Thyroid gland (tissue), 4 donors: ENCODE measurements around the gene CROCC2. TPM values are rescaled to one million over a fixed set of nuclear protein-coding genes. Genes with fewer than 3 reads are reported as not detected.

ENCODE experiments used
- DNase-seq, 2 donors: peaks; one replicate each; pipeline ENCODE4 v3.0.0-alpha.2; 2019
- H3K27ac ChIP-seq, 3 donors: fragments of 200-600 bp; sonication (generic); 1 replicate in 2 of 3; 2 replicates in 1 of 3; pipeline ENCODE4 v1.5.1; 2016 to 2019; ENCODE audit warnings: mild to moderate bottlenecking in 1 of 3, moderate library complexity in 1 of 3
- H3K27me3 ChIP-seq: fragments of 200-600 bp; sonication (generic); one replicate; pipeline ENCODE4 v1.5.1; 2019
- H3K36me3 ChIP-seq, 2 donors: fragments of 200-600 bp; sonication (generic); one replicate each; pipeline ENCODE4 v1.5.1; 2016 to 2019
- H3K4me1 ChIP-seq, 2 donors: fragments of 200-600 bp; sonication (generic); one replicate each; pipeline ENCODE4 v1.5.1; 2017 to 2019
- H3K4me3 ChIP-seq, 3 donors: fragments of 200-600 bp; sonication (generic); replicated peaks in 1 of 3; 1 replicate in 2 of 3; 2 replicates in 1 of 3; pipeline ENCODE4 v1.5.1; 2016; ENCODE audit warnings: mild to moderate bottlenecking in 1 of 3
- H3K9me3 ChIP-seq: fragments of 200-600 bp; sonication (generic); one replicate; pipeline ENCODE4 v1.5.1; 2017
- POLR2A ChIP-seq, 2 donors: fragments of 450-650 bp; IDR thresholded peaks; one replicate each; pipeline ENCODE4 v1.6.1; 2017; ENCODE audit warnings: antibody characterized with exemption in 2 of 2, mild to moderate bottlenecking in 2 of 2, moderate library complexity in 1 of 2
- WGBS, 2 donors: methylation state at CpG; one replicate each; pipeline ENCODE4 v1.1.5; 2017; 5-methylcytosine and 5-hydroxymethylcytosine counted together
- intact Hi-C: fragments of 100-400 bp; cut with DNase I; formaldehyde crosslinking; loops from one replicate; pipeline ENCODE4 v1.15.1; 2023
- total RNA-seq, 4 donors: library from RNA; depleted of rRNA; stranded (reverse); fragments of >200 nt; gene quantifications; one replicate each; pipeline ENCODE4 v1.2.3, GENCODE V29; 2016
- TF ChIP-seq, protein P1 (sequence below), 6 experiments: fragments of 200-600 bp in 3 of 6; fragments of 450-650 bp in 3 of 6; sonication (generic) in 3 of 6; IDR thresholded peaks; one replicate each; pipeline ENCODE4 v1.5.1; 2016 to 2019; ENCODE audit warnings: antibody characterized with exemption in 6 of 6, mild to moderate bottlenecking in 2 of 6, inconsistent platforms in 1 of 6, moderate library complexity in 1 of 6

CROCC2 gene
- total RNA-seq, 4 donors from 2014 or later, result not detected

DNA sequence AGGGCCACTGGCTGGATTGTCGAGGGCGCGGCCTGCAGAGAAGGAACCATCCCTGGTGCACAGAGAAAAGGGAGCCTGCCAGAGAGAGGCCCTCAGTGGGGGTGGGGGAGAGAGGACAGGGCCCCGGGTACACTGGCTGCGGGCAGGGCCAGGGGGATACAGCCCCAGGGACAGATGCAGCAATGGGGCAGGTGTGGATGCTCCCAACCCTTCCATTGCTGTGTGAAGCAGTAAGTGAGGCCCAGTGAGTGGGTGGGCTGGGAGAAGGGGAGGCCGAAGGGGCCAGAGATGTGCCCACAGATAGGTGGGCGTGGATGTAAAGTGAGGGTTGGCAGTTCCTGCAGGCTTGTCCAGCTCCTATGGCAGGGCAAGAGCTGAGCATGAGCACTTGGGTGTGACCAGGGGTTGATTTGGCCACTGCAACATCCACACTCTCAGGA is 30.1 kb upstream of the CROCC2 start:
- no peaks in the 10 kb centered on the region for H3K36me3 ChIP-seq
- TF ChIP-seq, protein P1, sequence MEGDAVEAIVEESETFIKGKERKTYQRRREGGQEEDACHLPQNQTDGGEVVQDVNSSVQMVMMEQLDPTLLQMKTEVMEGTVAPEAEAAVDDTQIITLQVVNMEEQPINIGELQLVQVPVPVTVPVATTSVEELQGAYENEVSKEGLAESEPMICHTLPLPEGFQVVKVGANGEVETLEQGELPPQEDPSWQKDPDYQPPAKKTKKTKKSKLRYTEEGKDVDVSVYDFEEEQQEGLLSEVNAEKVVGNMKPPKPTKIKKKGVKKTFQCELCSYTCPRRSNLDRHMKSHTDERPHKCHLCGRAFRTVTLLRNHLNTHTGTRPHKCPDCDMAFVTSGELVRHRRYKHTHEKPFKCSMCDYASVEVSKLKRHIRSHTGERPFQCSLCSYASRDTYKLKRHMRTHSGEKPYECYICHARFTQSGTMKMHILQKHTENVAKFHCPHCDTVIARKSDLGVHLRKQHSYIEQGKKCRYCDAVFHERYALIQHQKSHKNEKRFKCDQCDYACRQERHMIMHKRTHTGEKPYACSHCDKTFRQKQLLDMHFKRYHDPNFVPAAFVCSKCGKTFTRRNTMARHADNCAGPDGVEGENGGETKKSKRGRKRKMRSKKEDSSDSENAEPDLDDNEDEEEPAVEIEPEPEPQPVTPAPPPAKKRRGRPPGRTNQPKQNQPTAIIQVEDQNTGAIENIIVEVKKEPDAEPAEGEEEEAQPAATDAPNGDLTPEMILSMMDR (IDR thresholded peaks at IDR 0.05), result no peak
- no peak for TF ChIP-seq POLR2A (IDR thresholded peaks at IDR 0.05)
- WGBS, 2 donors, result 75 to 81% methylated on average over 2 to 7 of the region's 7 CpGs
- no peak overlapping the region for H3K4me3 ChIP-seq
- no peaks in the 10 kb centered on the region for H3K9me3 ChIP-seq
- H3K4me1 ChIP-seq, result no peaks in the 10 kb centered on the region
- no peak overlapping the region for H3K27ac ChIP-seq
- intact Hi-C loops, result no loop called here
- no peaks in the 10 kb centered on the region for H3K27me3 ChIP-seq
- DNase-seq, result no peak

DNA sequence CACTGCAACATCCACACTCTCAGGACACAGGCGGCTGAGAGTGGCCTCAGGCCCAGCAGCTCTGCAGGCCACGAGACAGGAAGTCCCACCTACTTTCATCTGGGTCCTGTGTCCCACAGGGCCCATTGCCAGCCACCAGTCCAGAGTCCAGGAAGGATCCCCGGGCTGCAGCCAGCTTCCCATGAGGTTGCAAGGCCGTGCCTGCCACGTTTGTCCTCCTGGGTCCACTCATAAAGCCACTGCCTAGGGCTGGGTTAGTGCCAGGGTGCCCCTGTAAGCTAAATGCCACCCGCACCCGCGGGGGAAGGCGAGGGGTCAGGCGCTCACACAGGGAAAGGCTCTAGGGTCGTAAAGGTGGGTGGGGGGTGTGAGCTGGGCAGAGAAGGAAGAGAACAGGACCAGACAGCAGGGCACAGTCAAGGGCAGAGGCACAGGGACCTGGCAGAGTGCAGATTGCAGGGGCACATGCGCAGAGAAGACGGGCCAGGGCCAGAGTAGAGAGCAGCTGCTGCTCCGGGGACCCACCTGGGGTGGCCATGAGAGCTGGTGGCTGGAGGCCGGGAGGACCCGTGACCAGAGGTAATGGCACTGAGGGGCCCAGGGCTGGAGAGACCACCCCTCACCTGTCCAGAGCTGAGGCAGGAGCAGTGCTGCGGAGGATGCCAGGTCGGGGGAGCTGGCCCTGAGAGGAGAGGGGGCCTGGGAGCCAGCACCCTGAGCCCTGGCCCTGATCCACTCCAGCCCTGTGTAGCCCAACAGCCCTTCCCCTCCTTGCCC is 29.5 kb upstream of the CROCC2 start:
- Histone ChIP-seq H3K9me3 (no peaks in the 10 kb centered on the region), H3K4me3 (no peak overlapping the region), H3K27ac (no peak overlapping the region), H3K27me3 (no peaks in the 10 kb centered on the region), H3K4me1 (no peaks in the 10 kb centered on the region), H3K36me3 (no peaks in the 10 kb centered on the region)
- TF ChIP-seq, protein P1 (IDR thresholded peaks at IDR 0.05), result no peak
- TF ChIP-seq POLR2A (IDR thresholded peaks at IDR 0.05), result no peak
- no peak for DNase-seq
- WGBS, 2 donors, result 82 to 85% methylated on average over 14 of the region's 18 CpGs
- intact Hi-C loops, result no loop called here

DNA sequence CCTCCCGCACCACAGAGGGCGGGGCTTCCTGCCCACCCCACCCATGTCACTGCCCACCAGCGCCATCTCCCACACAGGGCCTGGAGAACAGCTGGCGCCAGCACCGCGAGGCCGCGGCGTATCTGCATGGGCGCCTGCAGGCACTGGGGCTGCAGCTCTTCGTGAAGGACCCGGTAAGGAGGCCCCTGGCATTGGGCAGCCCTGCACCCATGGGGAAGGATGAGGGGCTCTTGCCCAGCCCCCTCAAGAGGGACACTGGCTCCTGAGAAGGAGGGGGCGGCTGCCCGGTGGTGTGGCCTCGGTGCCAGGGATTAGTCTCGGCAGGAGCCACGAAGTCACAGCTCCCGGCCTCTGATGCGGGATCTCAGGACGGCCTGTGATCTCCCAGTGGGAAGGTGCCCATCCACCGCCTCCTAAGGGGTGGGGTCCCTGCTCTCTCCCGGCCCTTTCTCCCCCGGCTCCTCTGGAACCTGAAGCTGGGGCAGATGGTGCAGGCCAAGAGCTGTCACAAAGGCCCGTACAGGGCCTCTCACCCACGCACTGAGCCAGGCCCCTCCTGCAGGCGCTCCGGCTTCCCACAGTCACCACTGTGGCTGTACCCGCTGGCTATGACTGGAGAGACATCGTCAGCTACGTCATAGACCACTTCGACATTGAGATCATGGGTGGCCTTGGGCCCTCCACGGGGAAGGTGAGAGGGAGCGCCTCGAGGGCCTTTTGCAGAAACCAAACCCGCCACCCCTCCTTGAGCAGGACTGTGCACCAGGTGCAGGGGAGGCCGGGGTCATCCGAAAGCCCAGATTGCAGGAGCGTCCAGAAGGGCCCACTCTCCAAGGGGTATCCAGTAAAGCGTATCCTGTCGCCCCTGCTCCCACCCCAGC is 28.4 kb upstream of the CROCC2 start:
- Histone ChIP-seq H3K4me1 (no peaks in the 10 kb centered on the region), H3K4me3 (no peak overlapping the region), H3K36me3 (no peaks in the 10 kb centered on the region), H3K9me3 (no peaks in the 10 kb centered on the region), H3K27ac (no peak overlapping the region), H3K27me3 (no peaks in the 10 kb centered on the region)
- intact Hi-C loops, result no loop called here
- TF ChIP-seq, protein P1 (IDR thresholded peaks at IDR 0.05), result no peak
- TF ChIP-seq POLR2A (IDR thresholded peaks at IDR 0.05), result no peak
- 85 to 89% methylated on average over 11 to 35 of the region's 40 CpGs for WGBS, 2 donors
- no peak for DNase-seq

DNA sequence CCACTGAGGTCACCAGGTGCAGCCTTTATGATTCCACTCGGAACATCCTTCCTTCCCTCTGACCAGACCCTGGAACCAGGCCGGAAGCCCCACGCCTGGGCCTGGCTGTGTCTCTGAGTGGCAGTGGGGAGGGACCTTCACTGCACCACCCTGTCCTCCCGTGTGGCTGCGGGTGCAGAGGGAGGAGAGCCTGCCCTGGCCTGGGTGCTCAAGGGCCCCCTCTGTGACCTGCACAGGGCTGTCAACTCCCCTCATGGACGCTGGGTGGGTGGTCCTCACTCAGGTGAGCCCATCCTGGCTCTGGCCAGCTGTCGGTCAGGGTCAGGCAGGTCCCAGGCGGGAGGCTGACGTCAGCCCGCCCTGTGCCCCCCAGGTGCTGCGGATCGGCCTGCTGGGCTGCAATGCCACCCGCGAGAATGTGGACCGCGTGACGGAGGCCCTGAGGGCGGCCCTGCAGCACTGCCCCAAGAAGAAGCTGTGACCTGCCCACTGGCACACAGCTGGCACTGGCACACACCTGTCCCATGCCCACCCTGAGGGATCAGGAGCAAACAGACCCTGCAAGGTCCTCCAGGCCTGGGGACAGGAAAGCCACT is 27.7 kb upstream of the CROCC2 start:
- Histone ChIP-seq H3K9me3 (no peaks in the 10 kb centered on the region), H3K27ac (no peak overlapping the region), H3K4me3 (no peak overlapping the region), H3K4me1 (no peaks in the 10 kb centered on the region), H3K27me3 (no peaks in the 10 kb centered on the region), H3K36me3 (no peaks in the 10 kb centered on the region)
- intact Hi-C loops, result no loop called here
- no peak for DNase-seq
- TF ChIP-seq, protein P1 (IDR thresholded peaks at IDR 0.05), result no peak
- no peak for TF ChIP-seq POLR2A (IDR thresholded peaks at IDR 0.05)
- 71 to 77% methylated on average over 1 to 5 of the region's 18 CpGs for WGBS, 2 donors
